OCI-LY3 (cell line): ENCODE data around the gene TFEC.

Experiments
- H2AFZ ChIP-seq: fragments of 200-600, 300-600 bp; shearing (Covaris generic); 2 replicates; pipeline ENCODE4 v1.6.0; 2014; ENCODE audit warnings: antibody characterized with exemption, low read depth, low read length
- H3K27ac ChIP-seq: fragments of 200-600, 300-600 bp; sonication (generic); 2 replicates; pipeline ENCODE4 v1.5.1; 2014; ENCODE audit warnings: mild to moderate bottlenecking, low read length, moderate library complexity, mixed read lengths
- H3K27me3 ChIP-seq: fragments of 200-600, 300-600 bp; sonication (generic); 2 replicates; pipeline ENCODE4 v1.6.1; 2014; ENCODE audit warnings: low read depth, low read length, mixed read lengths
- H3K36me3 ChIP-seq: fragments of 200-600, 300-600 bp; sonication (generic); replicated peaks from 2 replicates; pipeline ENCODE3; 2014; ENCODE audit warnings: low read depth, low read length, mixed read lengths
- H3K4me1 ChIP-seq: fragments of 300-600, 200-600 bp; sonication (generic); 2 replicates; pipeline ENCODE4 v1.6.1; 2014; ENCODE audit warnings: low read length, mixed read lengths
- H3K4me2 ChIP-seq: fragments of 200-600, 300-600 bp; sonication (generic); 2 replicates; pipeline ENCODE4 v1.6.1; 2014; ENCODE audit warnings: low read length, mixed read lengths
- H3K4me3 ChIP-seq: fragments of 300-600, 200-600 bp; sonication (generic); 2 replicates; pipeline ENCODE4 v1.5.1; 2014; ENCODE audit warnings: antibody characterized with exemption, mild to moderate bottlenecking, low read length, moderate library complexity
- H3K79me2 ChIP-seq: fragments of 300-600, 200-600 bp; shearing (Covaris generic); 2 replicates; pipeline ENCODE4 v1.6.1; 2014; ENCODE audit warnings: mild to moderate bottlenecking, low read length, mixed read lengths
- H3K9ac ChIP-seq: fragments of 300-600, 200-600 bp; shearing (Covaris generic); 2 replicates; pipeline ENCODE4 v1.6.0; 2014; ENCODE audit warnings: mild to moderate bottlenecking, low read length, moderate library complexity
- H3K9me3 ChIP-seq: fragments of 200-600, 300-600 bp; shearing (Covaris generic); 2 replicates; pipeline ENCODE4 v1.6.1; 2014; ENCODE audit warnings: low read length, mixed read lengths; ENCODE audit not compliant: insufficient read depth
- H4K20me1 ChIP-seq: fragments of 200-600, 300-600 bp; sonication (generic); 2 replicates; pipeline ENCODE4 v1.6.1; 2016; ENCODE audit warnings: low read length, mixed read lengths; ENCODE audit not compliant: insufficient read depth
- EZH2phosphoT487 ChIP-seq: fragments of 200-600 bp; shearing (Covaris generic); IDR thresholded peaks from 2 replicates; pipeline ENCODE4 v1.6.1; 2018; ENCODE audit warnings: antibody characterized with exemption, mixed run types, low read depth
- TF ChIP-seq, protein P1 (sequence below): fragments of 200-600, 300-600 bp; sonication (generic); IDR thresholded peaks from 2 replicates; pipeline ENCODE4 v1.5.1; 2014; ENCODE audit warnings: antibody characterized with exemption, low read length, low read depth

Gene TFEC

DNA sequence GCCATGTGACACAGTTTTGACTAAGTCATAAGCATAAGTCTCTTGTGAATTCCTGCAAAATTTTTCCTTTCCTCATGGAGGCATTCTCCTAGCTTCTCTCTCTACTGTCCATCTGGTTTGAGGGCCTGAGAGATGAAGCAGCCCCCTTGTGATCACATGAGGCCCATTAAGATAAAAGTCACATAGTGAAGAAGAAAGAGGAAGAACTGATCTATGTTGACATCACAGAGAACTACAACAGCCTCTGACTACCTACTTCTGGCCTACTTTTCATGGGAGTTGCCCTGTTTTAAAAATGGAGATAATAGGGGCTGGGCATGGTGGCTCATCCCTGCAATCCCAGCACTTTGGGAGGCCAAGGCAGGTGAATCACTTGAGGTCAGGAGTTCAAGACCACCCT lies 50.4 kb downstream of the TFEC start:
- Histone ChIP-seq H4K20me1 (peaks cover 65% of the 10 kb centered on the region), H3K4me3 (no peak overlapping the region), H3K79me2 (peaks cover 82% of the 10 kb centered on the region), H2AFZ (no peak overlapping the region), H3K36me3 (peaks cover 45% of the 10 kb centered on the region), H3K9ac (no peak overlapping the region), H3K9me3 (no peaks in the 10 kb centered on the region), H3K4me1 (peaks cover 5% of the 10 kb centered on the region), H3K4me2 (no peak overlapping the region), H3K27ac (no peak overlapping the region), H3K27me3 (no peaks in the 10 kb centered on the region)
- TF ChIP-seq, protein P1, sequence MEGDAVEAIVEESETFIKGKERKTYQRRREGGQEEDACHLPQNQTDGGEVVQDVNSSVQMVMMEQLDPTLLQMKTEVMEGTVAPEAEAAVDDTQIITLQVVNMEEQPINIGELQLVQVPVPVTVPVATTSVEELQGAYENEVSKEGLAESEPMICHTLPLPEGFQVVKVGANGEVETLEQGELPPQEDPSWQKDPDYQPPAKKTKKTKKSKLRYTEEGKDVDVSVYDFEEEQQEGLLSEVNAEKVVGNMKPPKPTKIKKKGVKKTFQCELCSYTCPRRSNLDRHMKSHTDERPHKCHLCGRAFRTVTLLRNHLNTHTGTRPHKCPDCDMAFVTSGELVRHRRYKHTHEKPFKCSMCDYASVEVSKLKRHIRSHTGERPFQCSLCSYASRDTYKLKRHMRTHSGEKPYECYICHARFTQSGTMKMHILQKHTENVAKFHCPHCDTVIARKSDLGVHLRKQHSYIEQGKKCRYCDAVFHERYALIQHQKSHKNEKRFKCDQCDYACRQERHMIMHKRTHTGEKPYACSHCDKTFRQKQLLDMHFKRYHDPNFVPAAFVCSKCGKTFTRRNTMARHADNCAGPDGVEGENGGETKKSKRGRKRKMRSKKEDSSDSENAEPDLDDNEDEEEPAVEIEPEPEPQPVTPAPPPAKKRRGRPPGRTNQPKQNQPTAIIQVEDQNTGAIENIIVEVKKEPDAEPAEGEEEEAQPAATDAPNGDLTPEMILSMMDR, result no peak
- TF ChIP-seq EZH2phosphoT487, result no peak

GRCh38 chr7:115976651-115977050 lies 53.9 kb downstream of the TFEC start:
- TF ChIP-seq EZH2phosphoT487, result no peak
- TF ChIP-seq, protein P1, result no peak
- Histone ChIP-seq H2AFZ (no peak overlapping the region), H3K27me3 (no peaks in the 10 kb centered on the region), H3K27ac (no peak overlapping the region), H3K9me3 (no peaks in the 10 kb centered on the region), H3K4me3 (no peak overlapping the region), H3K9ac (no peak overlapping the region), H4K20me1 (peaks cover 69% of the 10 kb centered on the region), H3K36me3 (peaks cover 43% of the 10 kb centered on the region), H3K4me1 (peaks cover 14% of the 10 kb centered on the region), H3K4me2 (no peak overlapping the region), H3K79me2 (peaks cover 88% of the 10 kb centered on the region)

- no peak for TF ChIP-seq EZH2phosphoT487
- TF ChIP-seq, protein P1, result no peak
- Histone ChIP-seq H2AFZ (no peak overlapping the region), H3K27ac (no peak overlapping the region), H3K27me3 (no peaks in the 10 kb centered on the region), H3K9ac (no peak overlapping the region), H3K4me2 (no peak overlapping the region), H3K4me1 (peaks cover 15% of the 10 kb centered on the region), H3K79me2 (peaks cover 87% of the 10 kb centered on the region), H4K20me1 (peaks cover 66% of the 10 kb centered on the region), H3K4me3 (no peak overlapping the region), H3K36me3 (peaks cover 41% of the 10 kb centered on the region), H3K9me3 (no peaks in the 10 kb centered on the region)
Observed at GRCh38 chr7:115975766-115976165, 54.8 kb downstream of the TFEC start.

DNA sequence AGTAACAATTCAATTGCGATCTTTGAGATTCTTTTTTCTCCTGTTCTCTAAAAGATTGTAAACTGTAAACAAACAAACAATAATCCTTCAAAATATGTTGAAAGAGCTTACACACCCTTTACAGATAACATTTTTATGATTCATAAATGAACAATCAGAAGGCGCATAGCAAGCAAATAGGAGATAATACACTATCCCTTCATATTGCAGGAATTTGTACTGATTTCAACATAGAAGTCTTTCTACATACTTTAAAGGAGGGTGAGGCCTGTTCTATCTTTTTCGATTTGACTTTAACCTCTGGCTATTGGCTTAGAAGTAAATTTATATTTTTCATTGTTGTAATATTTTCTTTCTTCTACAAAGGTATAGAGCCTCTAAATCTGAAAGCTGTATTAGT lies 57.2 kb downstream of the TFEC start:
- no peak for TF ChIP-seq EZH2phosphoT487
- TF ChIP-seq, protein P1, result no peak

More for the DNA sequence above, 57.2 kb downstream of the TFEC start:
- Histone ChIP-seq H3K9ac (no peak overlapping the region), H3K27ac (no peak overlapping the region), H3K27me3 (no peaks in the 10 kb centered on the region), H3K4me2 (no peak overlapping the region), H3K9me3 (no peaks in the 10 kb centered on the region), H3K4me3 (no peak overlapping the region), H3K36me3 (peaks cover 48% of the 10 kb centered on the region), H3K4me1 (peaks cover 15% of the 10 kb centered on the region), H4K20me1 (peaks cover 72% of the 10 kb centered on the region), H3K79me2 (peaks cover 84% of the 10 kb centered on the region), H2AFZ (no peak overlapping the region)
